A549 (cell line): Measurements from ENCODE around the gene SWAP70.

Experiments
- CEBPB ChIP-seq, 2 experiments: fragments of >200 bp in 1 of 2; sonication (Bioruptor Twin) in 1 of 2; formaldehyde crosslinking in 1 of 2; IDR thresholded peaks; 2 replicates each; pipeline ENCODE4 v1.6.1; 2012 to 2016
- CHD2 ChIP-seq: fragments of 150-350 bp; IDR thresholded peaks from 2 replicates; pipeline ENCODE4 v1.6.1; 2014; ENCODE audit warnings: low read length; ENCODE audit not compliant: partially characterized antibody
- CTCF ChIP-seq: fragments of >200 bp; sonication (Bioruptor Twin); formaldehyde crosslinking; IDR thresholded peaks from 3 replicates; pipeline ENCODE4 v1.5.1; 2016
- EHMT2 ChIP-seq: fragments of 200-600 bp; sonication (generic); IDR thresholded peaks from 2 replicates; pipeline ENCODE4 v1.6.1; 2016; ENCODE audit warnings: antibody characterized with exemption, low read depth, mild to moderate bottlenecking, moderate library complexity
- ELK1 ChIP-seq: fragments of 150-350 bp; IDR thresholded peaks from 2 replicates; pipeline ENCODE4 v1.6.1; 2014; ENCODE audit warnings: low read depth, mild to moderate bottlenecking, low read length
- EP300 ChIP-seq, 2 experiments: fragments of >200 bp; sonication (Bioruptor Twin); formaldehyde crosslinking; IDR thresholded peaks; 2 replicates in 1 of 2; 3 replicates in 1 of 2; pipeline ENCODE4 v1.6.1; 2016 to 2017
- FOSL2 ChIP-seq, 2 experiments: fragments of 450-650 bp in 1 of 2; fragments of >200 bp in 1 of 2; sonication (Bioruptor Twin) in 1 of 2; formaldehyde crosslinking; IDR thresholded peaks; 2 replicates each; pipeline versions ENCODE4 v1.5.0 to v1.6.1; 2016 to 2020; ENCODE audit warnings: mild to moderate bottlenecking in 1 of 2, moderate library complexity in 1 of 2
- JUN ChIP-seq, 2 experiments: fragments of >200 bp; sonication (Bioruptor Twin); formaldehyde crosslinking; IDR thresholded peaks; 2 replicates in 1 of 2; 3 replicates in 1 of 2; pipeline ENCODE4 v1.6.1; 2016 to 2017
- KDM5A ChIP-seq: fragments of 200-600 bp; sonication (generic); IDR thresholded peaks from 2 replicates; pipeline ENCODE4 v1.6.1; 2016; ENCODE audit warnings: antibody characterized with exemption, mild to moderate bottlenecking
- MAX ChIP-seq: IDR thresholded peaks from 2 replicates; pipeline ENCODE4 v1.6.1; 2012
- RAD21 ChIP-seq, 2 experiments: fragments of >200 bp in 1 of 2; sonication (Bioruptor Twin) in 1 of 2; formaldehyde crosslinking in 1 of 2; IDR thresholded peaks in 1 of 2; conservative IDR thresholded peaks in 1 of 2; 2 replicates in 1 of 2; 3 replicates in 1 of 2; pipeline ENCODE4 v1.6.1; 2012 to 2018; ENCODE audit warnings: inconsistent platforms in 1 of 2
- RARB ChIP-seq: fragments of 250-450 bp; sonication (Bioruptor Pico); IDR thresholded peaks from 2 replicates; pipeline ENCODE4 v1.8.0; 2021; ENCODE audit warnings: mild to moderate bottlenecking, moderate library complexity
- REST ChIP-seq: fragments of 200-600 bp; sonication (generic); IDR thresholded peaks from 2 replicates; pipeline ENCODE4 v1.6.1; 2016; ENCODE audit warnings: antibody characterized with exemption, mild to moderate bottlenecking, moderate library complexity
- USF2 ChIP-seq: fragments of 450-650 bp; IDR thresholded peaks from 2 replicates; pipeline ENCODE4 v1.6.1; 2014; ENCODE audit warnings: antibody characterized with exemption

GRCh38 chr11:9756878-9757277 is 93.0 kb downstream of the SWAP70 start:
- TF ChIP-seq RARB (no peak), CTCF (no peak), EHMT2 (no peak), RAD21 (conservative IDR thresholded peaks at IDR 0.05 in 1 of 2, IDR thresholded peaks at IDR 0.05 in 1 of 2) (no peak), MAX (no peak), KDM5A (no peak), USF2 (no peak), REST (no peak), EP300 (IDR thresholded peaks at IDR 0.05) (no peak), JUN (IDR thresholded peaks at IDR 0.05) (no peak), CHD2 (no peak), FOSL2 (IDR thresholded peaks at IDR 0.05) (no peak), FOSL2 (CRISPR knock-in tag; IDR thresholded peaks at IDR 0.05) (no peak), CEBPB (IDR thresholded peaks at IDR 0.05) (no peak), ELK1 (no peak)
